ENCODE measurements around the gene HNRNPA2B1. TPM values are rescaled to one million over a fixed set of nuclear protein-coding genes. Genes with fewer than 3 reads are reported as not detected.
A peak's percentile ranks its signal among the peaks of the same experiment; 100 is the strongest.

HNRNPA2B1 gene
- total and polyA plus RNA-seq, 2 of the 8 experiments (the other 6 are each of a cell fraction or from before 2014, with no cell fraction given) = 276 to 1,255 TPM

- H2AK5ac ChIP-seq (ENCODE audit: low read depth, low read length) = peak overlapping the region; percentile 85; the same call in 1 of the 2 replicates
- no peak overlapping the region for H4K8ac ChIP-seq (ENCODE audit: extremely low read depth, insufficient read depth, low read length)
- 87% methylated on average over 3 of the region's 3 CpGs; no CpG with 5 or more reads in 1 of the 2 experiments for WGBS, 2 experiments (ENCODE audit: extremely low coverage in 1 of 2, insufficient coverage in 1 of 2, insufficient read length in 1 of 2, insufficient replicate concordance in 2 of 2, low coverage in 1 of 2, low lambda C conversion rate in 2 of 2, missing lambda C conversion rate in 1 of 2)
- H2BK120ac ChIP-seq (replicated peaks; ENCODE audit: low read depth, low read length) = no peak overlapping the region
- H3K4ac ChIP-seq (replicated peaks; ENCODE audit: insufficient read length, low read depth, low read length) = no peak overlapping the region
- peaks cover 14 to 91% of the 10 kb centered on the region in 2 experiments for H3K79me2 ChIP-seq (ENCODE audit: control insufficient read depth in 1 of 2, insufficient read depth in 2 of 2, low read length in 2 of 2)
- H3K23me2 ChIP-seq (ENCODE audit: low read depth, low read length) = no peaks in the 10 kb centered on the region
- FAIRE-seq (no peak), DNase-seq (ENCODE audit: low read depth in 1 of 2, low spot score in 2 of 2) (no peak)
- no peak overlapping the region for H2AFZ ChIP-seq (ENCODE audit: low read length)
- no peak overlapping the region; the same call in 1 of the 2 replicates for H2BK12ac ChIP-seq (ENCODE audit: low read depth, low read length)
- H3K36me3 ChIP-seq (ENCODE audit: control insufficient read depth in 2 of 4, insufficient read depth in 4 of 4, low read length in 3 of 4) = peaks cover 0 to 7% (median under 1%) of the 10 kb centered on the region in 4 experiments; a peak in 2 of 8 replicates
- H3K27me3 ChIP-seq (replicated peaks in 1 of 4; ENCODE audit: control insufficient read depth in 3 of 4, extremely low read depth in 1 of 4, insufficient read depth in 3 of 4, low read length in 3 of 4) = no peaks in the 10 kb centered on the region
- H2BK15ac ChIP-seq (ENCODE audit: low read length) = no peak overlapping the region
- H3K4me3 ChIP-seq (ENCODE audit: extremely low read depth in 1 of 4, insufficient read depth in 2 of 4, low read depth in 3 of 4, low read length in 4 of 4) = no peak overlapping the region
- peaks cover 5 to 16% (median 10%) of the 10 kb centered on the region in 4 experiments; a peak in 6 of 7 replicates for H3K4me1 ChIP-seq (replicated peaks in 1 of 4; ENCODE audit: control insufficient read depth in 3 of 4, insufficient read depth in 4 of 4, low read length in 3 of 4)
- ChIA-PET POLR2A (ENCODE audit: partially characterized antibody) (interaction anchor here (2.3 to 3.2 kb wide), 3 partner anchors 8 to 19 kb away, joined by 7 to 16 read pairs (median 14); no protein-coding TSS in a partner anchor), CTCF (ENCODE audit: partially characterized antibody) (no interaction called here)
- no peak overlapping the region for H4K91ac ChIP-seq (replicated peaks; ENCODE audit: insufficient read length, low read length)
- no peak overlapping the region for H3K4me2 ChIP-seq (ENCODE audit: insufficient read depth in 1 of 2, low read depth in 2 of 2, low read length in 2 of 2)
- H3K56ac ChIP-seq (replicated peaks; ENCODE audit: insufficient read length, low read depth, low read length) = no peak overlapping the region
- peak overlapping the region; percentile 56; the same call in 1 of the 2 replicates for H2BK5ac ChIP-seq (ENCODE audit: low read depth, low read length)
- H3K79me1 ChIP-seq (ENCODE audit: low read depth, low read length) = peaks cover 13% of the 10 kb centered on the region
- H3K14ac ChIP-seq (ENCODE audit: insufficient read length) = no peak overlapping the region
- no peaks in the 10 kb centered on the region for H3K9me3 ChIP-seq (ENCODE audit: insufficient read depth in 2 of 2, low read depth in 1 of 2, low read length in 1 of 2)
- H3K18ac ChIP-seq (ENCODE audit: extremely low read depth, low read length) = no peak overlapping the region
- H2BK20ac ChIP-seq (ENCODE audit: low read length) = no peak overlapping the region
- no peak overlapping the region for H3K9ac ChIP-seq (replicated peaks in 1 of 4; ENCODE audit: extremely low read depth in 1 of 4, low read depth in 3 of 4, low read length in 3 of 4)
- H4K20me1 ChIP-seq (replicated peaks in 1 of 2; ENCODE audit: control insufficient read depth in 1 of 2, insufficient read depth in 2 of 2, low read length in 2 of 2) = peaks cover 7 to 18% of the 10 kb centered on the region in 2 experiments
- no peak overlapping the region for H3K23ac ChIP-seq (ENCODE audit: insufficient read length)
- no peak overlapping the region; the same call in 1 of the 2 replicates for H3K27ac ChIP-seq (ENCODE audit: low read depth, low read length)
- H4K5ac ChIP-seq (ENCODE audit: insufficient read length, low read depth, low read length) = no peak overlapping the region
- TF ChIP-seq RXRA (IDR thresholded peaks at IDR 0.05; ENCODE audit: insufficient read depth, low read depth, low read length) = no peak
- no peak for TF ChIP-seq SIX5 (IDR thresholded peaks at IDR 0.05; ENCODE audit: low read depth, low read length)
- TF ChIP-seq HDAC6 (IDR thresholded peaks at IDR 0.05; ENCODE audit: low read depth, low read length) = no peak
- no peak for TF ChIP-seq SP2 (IDR thresholded peaks at IDR 0.05; ENCODE audit: low read length)
- no peak for TF ChIP-seq KDM1A (IDR thresholded peaks at IDR 0.05; ENCODE audit: borderline replicate concordance, low read length)
- TF ChIP-seq GABPA (IDR thresholded peaks at IDR 0.05; ENCODE audit: borderline replicate concordance, insufficient read depth, low read length) = no peak
- no peak for TF ChIP-seq RBBP5 (IDR thresholded peaks at IDR 0.05; ENCODE audit: borderline replicate concordance, low read depth, low read length)
- TF ChIP-seq RNF2 (IDR thresholded peaks at IDR 0.05; ENCODE audit: borderline replicate concordance, low read depth, low read length, missing control alignments, poor library complexity, severe bottlenecking) = no peak
- no peak for TF ChIP-seq TAF1 (IDR thresholded peaks at IDR 0.05; ENCODE audit: low read depth, low read length)
- no peak for TF ChIP-seq SIN3A (conservative IDR thresholded peaks at IDR 0.05 in 1 of 2, IDR thresholded peaks at IDR 0.05 in 1 of 2; ENCODE audit: low read depth in 1 of 2, low read length in 2 of 2)
- TF ChIP-seq, protein P1, sequence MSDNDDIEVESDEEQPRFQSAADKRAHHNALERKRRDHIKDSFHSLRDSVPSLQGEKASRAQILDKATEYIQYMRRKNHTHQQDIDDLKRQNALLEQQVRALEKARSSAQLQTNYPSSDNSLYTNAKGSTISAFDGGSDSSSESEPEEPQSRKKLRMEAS (IDR thresholded peaks at IDR 0.05) = no peak
- TF ChIP-seq GTF2F1 (IDR thresholded peaks at IDR 0.05; ENCODE audit: borderline replicate concordance, low read depth, low read length) = no peak
Measured at GRCh38 chr7:26169271-26169670, 31.3 kb downstream of the HNRNPA2B1 start.

All from H1 (cell line).